Loucy (cell line): ENCODE data around the gene SPATA20.

Source experiments
- EZH2phosphoT487 ChIP-seq: fragments of 200-600 bp; IDR thresholded peaks from 2 replicates; pipeline ENCODE4 v1.6.1; 2018; ENCODE audit warnings: antibody characterized with exemption, mild to moderate bottlenecking, moderate library complexity, borderline replicate concordance
- TF ChIP-seq, protein P1 (sequence below): fragments of 200-600 bp; sonication (generic); conservative IDR thresholded peaks from 2 replicates; pipeline ENCODE4 v1.5.1; 2014; ENCODE audit warnings: mild to moderate bottlenecking, antibody characterized with exemption, low read length

GRCh38 chr17:50605429-50605828 lies 58.5 kb downstream of the SPATA20 start:
- TF ChIP-seq, protein P1, sequence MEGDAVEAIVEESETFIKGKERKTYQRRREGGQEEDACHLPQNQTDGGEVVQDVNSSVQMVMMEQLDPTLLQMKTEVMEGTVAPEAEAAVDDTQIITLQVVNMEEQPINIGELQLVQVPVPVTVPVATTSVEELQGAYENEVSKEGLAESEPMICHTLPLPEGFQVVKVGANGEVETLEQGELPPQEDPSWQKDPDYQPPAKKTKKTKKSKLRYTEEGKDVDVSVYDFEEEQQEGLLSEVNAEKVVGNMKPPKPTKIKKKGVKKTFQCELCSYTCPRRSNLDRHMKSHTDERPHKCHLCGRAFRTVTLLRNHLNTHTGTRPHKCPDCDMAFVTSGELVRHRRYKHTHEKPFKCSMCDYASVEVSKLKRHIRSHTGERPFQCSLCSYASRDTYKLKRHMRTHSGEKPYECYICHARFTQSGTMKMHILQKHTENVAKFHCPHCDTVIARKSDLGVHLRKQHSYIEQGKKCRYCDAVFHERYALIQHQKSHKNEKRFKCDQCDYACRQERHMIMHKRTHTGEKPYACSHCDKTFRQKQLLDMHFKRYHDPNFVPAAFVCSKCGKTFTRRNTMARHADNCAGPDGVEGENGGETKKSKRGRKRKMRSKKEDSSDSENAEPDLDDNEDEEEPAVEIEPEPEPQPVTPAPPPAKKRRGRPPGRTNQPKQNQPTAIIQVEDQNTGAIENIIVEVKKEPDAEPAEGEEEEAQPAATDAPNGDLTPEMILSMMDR = no peak
- TF ChIP-seq EZH2phosphoT487 = no peak
